HFFc6 (cell line): Measurements from ENCODE around the gene SEMA5B. TPM values are rescaled to one million over a fixed set of nuclear protein-coding genes. Genes with fewer than 3 reads are reported as not detected.

Experiments used
- DNase-seq: peaks from one replicate; pipeline ENCODE4 v3.0.0-alpha.2; 2018
- H3K27ac Mint-ChIP-seq: 2 replicates; pipeline ENCODE4 v1.8.0; 2020; ENCODE audit warnings: mild to moderate bottlenecking, mixed read lengths
- H3K27me3 Mint-ChIP-seq: 2 replicates; pipeline ENCODE4 v1.8.0; 2021; ENCODE audit warnings: mild to moderate bottlenecking, moderate library complexity, mixed read lengths; ENCODE audit not compliant: insufficient read depth
- H3K36me3 Mint-ChIP-seq: 2 replicates; pipeline ENCODE4 v1.8.0; 2021; ENCODE audit warnings: low read depth, mixed read lengths
- H3K4me1 Mint-ChIP-seq: 2 replicates; pipeline ENCODE4 v1.8.0; 2020; ENCODE audit warnings: low read depth, mixed read lengths
- H3K4me3 Mint-ChIP-seq: 2 replicates; pipeline ENCODE4 v1.8.0; 2020; ENCODE audit warnings: mild to moderate bottlenecking, moderate library complexity, mixed read lengths
- H3K9me3 Mint-ChIP-seq: 2 replicates; pipeline ENCODE4 v1.8.0; 2020; ENCODE audit warnings: mild to moderate bottlenecking, mixed read lengths
- CTCF ChIP-seq: fragments of 200-600 bp; sonication (generic); IDR thresholded peaks from 2 replicates; pipeline ENCODE4 v1.5.0; 2021; ENCODE audit warnings: antibody characterized with exemption, mild to moderate bottlenecking
- total RNA-seq, 6 experiments: library from RNA; stranded (reverse); fragmentation: NEBNext Ultra II Directional; extraction: Animal tissue kit (Norgen Biotek cat#: 25700); gene quantifications; 2 replicates in 1 of 6; 3 replicates in 5 of 6; pipeline ENCODE4 v1.2.3, GENCODE V29; 2021

SEMA5B gene
- total RNA-seq, 6 experiments from 2014 or later, result not detected

GRCh38 chr3:123072564-123072963 is 45.0 kb upstream of the SEMA5B start:
- H3K4me3 Mint-ChIP-seq, result no peak overlapping the region
- H3K36me3 Mint-ChIP-seq, result 0 out of 2 replicates have a peak, but pooled peaks cover 6% of the 10 kb centered on the region
- H3K9me3 Mint-ChIP-seq, result no peaks in the 10 kb centered on the region
- H3K4me1 Mint-ChIP-seq, result peaks cover 40% of the 10 kb centered on the region
- no peaks in the 10 kb centered on the region for H3K27me3 Mint-ChIP-seq
- no peak for TF ChIP-seq CTCF
- H3K27ac Mint-ChIP-seq, result no peak overlapping the region
- DNase-seq, result no peak

GRCh38 chr3:123072152-123072551 is 44.6 kb upstream of the SEMA5B start:
- no peak overlapping the region for H3K27ac Mint-ChIP-seq
- H3K4me1 Mint-ChIP-seq, result peaks cover 40% of the 10 kb centered on the region
- no peaks in the 10 kb centered on the region for H3K9me3 Mint-ChIP-seq
- H3K4me3 Mint-ChIP-seq, result no peak overlapping the region
- no peak for DNase-seq
- 0 out of 2 replicates have a peak, but pooled peaks cover 6% of the 10 kb centered on the region for H3K36me3 Mint-ChIP-seq
- H3K27me3 Mint-ChIP-seq, result no peaks in the 10 kb centered on the region
- no peak for TF ChIP-seq CTCF

- DNase-seq, result no peak
- TF ChIP-seq CTCF, result no peak
- peaks cover 42% of the 10 kb centered on the region for H3K4me1 Mint-ChIP-seq
- 0 out of 2 replicates have a peak, but pooled peaks cover 6% of the 10 kb centered on the region for H3K36me3 Mint-ChIP-seq
- H3K9me3 Mint-ChIP-seq, result no peaks in the 10 kb centered on the region
- no peak overlapping the region for H3K27ac Mint-ChIP-seq
- H3K27me3 Mint-ChIP-seq, result no peaks in the 10 kb centered on the region
- H3K4me3 Mint-ChIP-seq, result no peak overlapping the region
Measured at GRCh38 chr3:123071581-123071980, 44.0 kb upstream of the SEMA5B start.

GRCh38 chr3:123071146-123071545 is 43.6 kb upstream of the SEMA5B start:
- Mint-ChIP-seq H3K27ac (no peak overlapping the region), H3K4me1 (peaks cover 44% of the 10 kb centered on the region), H3K4me3 (no peak overlapping the region), H3K27me3 (no peaks in the 10 kb centered on the region), H3K9me3 (no peaks in the 10 kb centered on the region), H3K36me3 (0 out of 2 replicates have a peak, but pooled peaks cover 6% of the 10 kb centered on the region)
- DNase-seq, result no peak
- TF ChIP-seq CTCF, result peak; percentile 39; the same call in 1 of the 2 replicates

GRCh38 chr3:123070510-123070909 is 42.9 kb upstream of the SEMA5B start:
- TF ChIP-seq CTCF, result no peak
- Mint-ChIP-seq H3K27me3 (no peaks in the 10 kb centered on the region), H3K4me3 (no peak overlapping the region), H3K9me3 (no peaks in the 10 kb centered on the region), H3K36me3 (0 out of 2 replicates have a peak, but pooled peaks cover 6% of the 10 kb centered on the region), H3K27ac (no peak overlapping the region), H3K4me1 (peaks cover 39% of the 10 kb centered on the region)
- DNase-seq, result no peak
